A375 (cell line): ENCODE data around the gene TMUB1. TPM values are rescaled to one million over a fixed set of nuclear protein-coding genes. Genes with fewer than 3 reads are reported as not detected.

Source experiments
- total RNA-seq: library from RNA; depleted of rRNA; stranded (reverse); fragments of >200 nt; shearing (Covaris generic); gene quantifications from 2 replicates; pipeline ENCODE4 v1.2.3, GENCODE V29; 2014; rRNA removed

Gene TMUB1, protein sequence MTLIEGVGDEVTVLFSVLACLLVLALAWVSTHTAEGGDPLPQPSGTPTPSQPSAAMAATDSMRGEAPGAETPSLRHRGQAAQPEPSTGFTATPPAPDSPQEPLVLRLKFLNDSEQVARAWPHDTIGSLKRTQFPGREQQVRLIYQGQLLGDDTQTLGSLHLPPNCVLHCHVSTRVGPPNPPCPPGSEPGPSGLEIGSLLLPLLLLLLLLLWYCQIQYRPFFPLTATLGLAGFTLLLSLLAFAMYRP
- 48.4 and 64.1 TPM in 2 replicates for total RNA-seq

DNA sequence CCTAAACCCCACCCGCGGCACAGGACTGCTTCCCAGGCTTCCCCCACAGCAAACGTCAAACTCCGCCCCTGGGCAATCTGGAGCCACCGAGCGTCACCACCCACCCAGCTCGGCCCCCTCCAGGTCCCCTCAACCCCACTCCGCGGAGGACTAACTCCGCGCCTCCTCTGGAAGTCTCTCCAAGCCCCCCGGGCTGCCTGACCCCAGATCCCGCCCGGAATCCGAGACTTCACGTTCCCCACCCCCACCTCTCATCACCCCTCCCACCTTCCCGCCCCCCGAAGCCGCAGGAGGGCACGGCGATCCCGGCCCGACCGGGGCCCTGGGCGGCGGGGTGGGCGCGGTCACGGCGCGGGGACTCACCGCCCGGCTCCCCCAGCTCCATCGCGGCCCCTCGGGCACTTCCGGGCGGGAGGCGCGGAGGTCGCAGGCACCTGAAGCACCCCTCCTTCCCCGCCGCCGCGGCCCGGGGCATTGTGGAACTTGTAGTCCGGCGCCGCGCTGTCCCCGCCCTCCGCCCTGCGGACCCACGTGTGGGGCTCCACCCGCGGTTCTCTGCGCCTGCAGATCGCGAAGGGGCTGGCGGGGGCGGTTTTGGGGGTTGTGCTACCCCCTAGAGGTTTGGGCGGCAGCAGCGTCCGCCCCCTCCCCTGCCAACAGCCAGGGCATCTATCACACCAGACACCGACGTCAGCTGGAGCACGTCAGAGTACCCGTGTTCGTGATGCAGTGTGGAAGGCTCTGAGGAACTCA is at the start of gene TMUB1:
Gene TMUB1, minus strand, starts transcription at position 423 of the 753 bp plus-strand sequence. CDS start 930 bp downstream, outside the sequence.

DNA sequence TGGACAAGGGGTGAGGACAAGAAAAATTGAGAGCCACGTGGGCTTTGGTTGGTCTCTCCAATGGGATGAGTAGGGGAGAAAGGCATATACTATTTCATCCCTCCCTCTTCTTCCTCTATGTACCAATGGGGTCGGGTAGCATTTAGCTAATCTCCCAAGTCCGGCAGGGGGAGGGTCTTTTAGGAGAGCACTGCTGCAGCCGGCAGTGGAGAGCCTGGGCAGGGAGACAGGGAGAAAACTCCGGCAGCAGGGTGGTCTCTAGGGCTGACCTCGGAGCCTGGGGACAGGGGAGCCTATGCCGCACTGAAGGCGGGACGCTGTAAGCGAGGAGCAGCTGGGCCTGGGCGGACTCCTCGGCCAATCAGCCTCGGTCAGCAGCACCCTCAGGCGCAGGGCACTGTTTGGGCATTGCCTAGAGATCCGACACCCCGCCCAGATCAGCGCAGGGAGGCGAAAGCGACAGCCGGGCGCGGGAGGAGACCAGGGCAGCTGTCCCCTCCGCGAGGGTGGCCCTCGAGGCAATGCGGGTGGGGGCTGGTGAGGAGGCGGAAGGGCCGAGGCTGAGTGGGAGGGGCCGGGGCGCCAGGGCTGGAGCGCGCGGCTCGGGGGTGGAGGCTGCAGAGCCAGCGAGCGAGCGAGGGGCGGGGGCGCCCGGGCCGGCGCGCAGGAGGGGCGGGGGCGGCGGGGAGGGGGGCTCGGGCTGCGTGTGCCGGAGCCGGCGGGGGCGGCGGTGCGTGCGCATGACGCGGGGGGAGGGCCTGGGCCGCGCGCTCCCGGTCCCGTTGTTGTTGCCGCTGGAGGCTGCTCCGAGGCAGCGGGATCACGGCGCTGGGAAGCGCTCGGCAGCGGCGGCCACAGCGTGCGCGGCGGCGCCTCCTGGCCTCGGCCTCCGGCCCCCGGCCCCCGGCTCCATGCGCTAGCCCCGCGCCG is 2.7 kb upstream of the TMUB1 start, which contains the start of gene AGAP3:
Gene AGAP3, plus strand, starts transcription at position 785 of the 930 bp plus-strand sequence. CDS start 267 bp downstream, outside the sequence.

DNA sequence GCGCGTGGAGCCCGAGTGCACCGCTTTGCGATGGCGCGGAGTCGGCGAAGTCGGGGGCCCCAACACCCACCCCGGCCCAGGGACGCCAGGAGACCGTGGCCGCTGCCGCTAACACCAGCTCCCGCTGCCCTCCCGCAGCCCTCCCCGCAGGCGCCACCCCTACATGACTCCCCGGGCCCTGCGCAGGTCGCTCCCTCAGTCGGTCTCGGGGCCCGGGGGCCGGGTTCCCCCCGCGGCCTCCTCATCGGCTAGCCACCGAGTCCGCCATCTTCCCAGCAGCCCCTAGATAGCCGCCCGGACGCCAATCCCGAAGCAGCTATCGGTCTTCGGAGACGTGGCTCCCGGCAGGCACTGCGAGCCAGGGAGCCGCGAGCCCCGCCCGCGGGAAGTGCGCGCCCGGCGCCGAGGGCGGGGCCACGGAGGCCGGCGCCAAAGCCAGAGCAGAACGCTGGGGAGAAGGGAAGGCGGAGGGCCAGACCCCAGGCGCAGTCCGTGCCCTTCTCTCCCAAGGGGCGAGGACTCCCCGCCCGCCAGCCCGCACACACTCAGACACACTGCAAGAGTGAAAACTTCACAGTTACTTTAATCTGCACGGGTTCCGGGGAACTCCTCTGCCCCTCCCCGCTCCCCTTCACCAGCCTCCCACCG is 2.6 kb downstream of the TMUB1 start, which contains the start of gene FASTK:
Gene FASTK, minus strand, starts transcription at position 288 of the 648 bp plus-strand sequence. Its CDS starts 43 bp downstream, at position 245.

DNA sequence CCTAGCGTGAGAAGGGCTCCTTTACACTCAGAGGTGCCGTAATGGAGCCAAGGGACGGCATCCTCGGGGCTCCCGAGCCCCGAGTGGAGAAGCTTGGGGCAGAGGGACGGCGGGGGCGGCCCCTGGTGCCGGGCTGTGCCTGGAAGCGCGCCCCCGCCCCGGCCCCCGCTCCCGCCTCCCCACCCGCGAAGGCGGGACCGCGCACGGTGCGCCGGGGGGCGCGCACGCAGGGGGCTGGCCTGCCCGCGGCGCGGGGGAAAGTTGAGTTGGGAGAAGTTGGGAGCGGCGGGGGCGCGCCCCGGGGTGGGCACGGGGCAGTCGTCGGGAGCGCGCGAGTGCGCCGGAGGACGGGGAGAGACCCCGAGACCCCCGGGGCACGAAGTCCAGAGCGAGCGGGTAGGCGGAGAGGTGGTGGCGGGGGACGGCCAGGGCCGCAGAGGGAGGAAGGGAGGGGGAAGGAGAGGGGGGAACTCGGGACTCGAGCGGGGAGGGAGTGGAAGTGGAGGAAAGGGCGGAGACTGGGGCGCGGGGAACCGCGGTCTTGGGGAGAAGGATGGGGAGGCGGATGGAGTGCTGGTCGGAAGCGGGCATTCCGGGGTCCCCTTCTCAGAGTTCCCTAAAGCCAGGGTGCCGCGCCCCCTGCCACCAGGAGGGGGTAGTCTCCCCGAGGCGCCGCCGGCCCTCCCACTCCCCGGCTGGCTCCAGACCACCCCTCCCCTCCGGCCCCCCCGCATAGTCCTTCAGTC is 23.8 kb downstream of the TMUB1 start, which contains the start of gene SLC4A2:
Gene SLC4A2, plus strand, starts transcription at position 223 of the 746 bp plus-strand sequence. CDS start 2,399 bp downstream, outside the sequence.

DNA sequence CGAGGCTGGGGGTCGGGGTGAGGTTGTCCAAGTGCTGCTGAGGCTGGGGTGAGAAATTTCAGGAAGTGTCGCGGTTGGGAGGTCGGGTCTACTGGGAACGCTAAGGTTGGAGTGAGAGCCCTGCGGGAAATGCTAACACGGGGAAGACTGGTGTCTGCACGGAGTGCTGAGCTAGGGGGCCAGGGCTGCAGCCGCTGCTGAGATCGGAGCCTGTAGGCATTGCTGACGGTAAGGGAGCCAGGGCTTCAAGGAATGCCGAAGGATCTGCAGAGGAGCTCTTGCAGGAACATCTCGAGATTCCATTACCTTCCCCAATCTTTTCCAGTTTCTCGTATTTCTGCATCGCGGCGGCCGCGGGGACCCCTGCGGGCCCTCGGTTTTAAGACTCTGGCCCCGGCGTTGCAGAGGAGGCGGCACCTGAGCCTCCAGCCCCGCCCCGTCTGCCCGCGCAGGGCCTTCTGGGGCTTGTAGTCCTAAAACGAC is 25.7 kb downstream of the TMUB1 start, which contains the start of gene CDK5:
Gene CDK5, minus strand, starts transcription at position 392 of the 483 bp plus-strand sequence. Its CDS starts 49 bp downstream, at position 343.

DNA sequence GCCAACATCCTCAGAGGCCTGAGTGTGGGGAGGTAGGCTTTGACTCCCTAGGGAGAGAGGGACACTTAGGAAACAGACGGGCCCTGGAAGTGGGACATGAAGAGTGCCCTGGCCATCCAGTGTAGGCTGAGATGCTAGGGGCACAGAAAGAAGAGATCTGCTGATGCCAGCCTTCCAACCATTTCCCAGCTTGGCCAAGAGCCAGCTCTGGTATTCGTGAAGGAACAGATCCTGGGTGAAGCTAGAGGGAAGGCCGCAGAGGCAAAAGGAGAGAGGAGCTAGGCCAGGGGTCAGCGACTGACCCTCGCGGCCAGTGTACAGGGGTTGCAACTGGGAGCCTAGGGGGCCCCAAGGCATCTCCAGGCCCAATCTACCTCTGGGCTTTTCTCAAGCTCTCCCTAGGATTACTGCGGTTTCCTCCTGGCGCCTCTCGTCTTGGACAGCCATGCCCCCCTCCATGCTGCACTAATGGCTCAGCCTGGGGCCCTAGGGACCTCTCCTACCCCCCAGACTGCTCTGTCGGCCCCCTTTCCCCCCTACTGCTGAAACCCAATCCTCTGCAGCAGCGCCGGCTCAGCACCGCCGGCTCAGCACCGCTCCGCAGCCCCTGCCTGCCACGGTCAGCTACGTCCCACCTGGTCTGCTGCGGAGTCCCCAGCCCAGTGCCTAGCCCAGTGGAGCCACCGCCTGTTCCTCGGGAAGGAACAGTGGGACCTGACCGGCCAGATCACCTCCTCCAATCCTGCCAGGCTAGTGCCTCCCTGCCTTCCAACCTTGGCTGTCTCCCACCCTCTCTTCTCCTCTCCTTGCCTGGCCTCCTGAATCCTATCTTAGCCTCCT is 35.1 kb downstream of the TMUB1 start, which contains the start of gene ASIC3:
Gene ASIC3, plus strand, starts transcription at position 556 of the 840 bp plus-strand sequence. CDS start 355 bp downstream, outside the sequence.

Other genes with a start within 250 kb of the TMUB1 start
- gene AOC1, start 231.0 kb downstream of the TMUB1 start, total RNA-seq: 0.08 TPM in 1 of 2 replicates, not detected in the other
- gene KCNH2, start 105.2 kb downstream of the TMUB1 start, total RNA-seq: not detected in 2 replicates
- gene NOS3, start 92.5 kb downstream of the TMUB1 start, total RNA-seq: not detected in 2 replicates
- gene ATG9B, start 59.0 kb downstream of the TMUB1 start, total RNA-seq: not detected in 2 replicates
- gene ABCB8, start 55.0 kb downstream of the TMUB1 start, total RNA-seq: 29.2 and 37.3 TPM in 2 replicates
- 0.74 and 3.7 TPM in 2 replicates for gene ASIC3, start 35.0 kb downstream of the TMUB1 start, total RNA-seq
- gene CDK5, start 25.6 kb downstream of the TMUB1 start, total RNA-seq: 44.8 and 50.0 TPM in 2 replicates
- gene SLC4A2, start 23.9 kb downstream of the TMUB1 start, total RNA-seq: 193 and 293 TPM in 2 replicates
- 93.0 and 94.2 TPM in 2 replicates for gene FASTK, start 2.7 kb downstream of the TMUB1 start, total RNA-seq
- gene AGAP3, start 3.0 kb upstream of the TMUB1 start, total RNA-seq: 58.4 and 63.6 TPM in 2 replicates
- not detected in 2 replicates for gene GBX1, start 84.2 kb upstream of the TMUB1 start, total RNA-seq
- not detected in 2 replicates for gene ASB10, start 103.8 kb upstream of the TMUB1 start, total RNA-seq
- not detected in 2 replicates for gene H2BK1, start 127.0 kb upstream of the TMUB1 start, total RNA-seq
- gene ABCF2, start 143.7 kb upstream of the TMUB1 start, total RNA-seq: 57.4 and 67.6 TPM in 2 replicates
- gene CHPF2, start 149.0 kb upstream of the TMUB1 start, total RNA-seq: 40.2 and 43.6 TPM in 2 replicates
- gene SMARCD3, start 165.2 kb upstream of the TMUB1 start, total RNA-seq: 15.9 and 16.9 TPM in 2 replicates